Caco-2 (cell line): ENCODE results near the gene ZSCAN25. TPM values are rescaled to one million over a fixed set of nuclear protein-coding genes. Genes with fewer than 3 reads are reported as not detected.

Experiments
- BruUV-seq: library from RNA; stranded (reverse); fragments of 400-500 nt; replicated peaks from 2 replicates; lab custom pipeline; 2021; lab: Mats Ljungman, UMichigan
- CTCF ChIA-PET: fragments of 300-600 bp; sonication (Branson Sonifier 250); formaldehyde crosslinking; loops from one replicate; lab custom pipeline; 2022; ENCODE audit warnings: antibody characterized with exemption; lab: Charles Lee
- POLR2A ChIA-PET: fragments of 300-600 bp; sonication (Branson Sonifier 250); formaldehyde crosslinking; loops from one replicate; lab custom pipeline; 2022; ENCODE audit warnings: antibody characterized with exemption; lab: Charles Lee
- DNase-seq, 2 experiments: peaks; one replicate each; pipeline versions ENCODE4 v3.0.0 to v3.0.0-alpha.2; 2020 to 2022
- H3K27me3 ChIP-seq: replicated peaks from 2 replicates; pipeline ENCODE4 v1.6.0; 2011; ENCODE audit warnings: low read length; ENCODE audit not compliant: control insufficient read depth, insufficient read depth
- H3K36me3 ChIP-seq: 2 replicates; pipeline ENCODE4 v1.5.1; 2011; ENCODE audit warnings: low read length; ENCODE audit not compliant: control insufficient read depth, insufficient read depth
- H3K4me1 ChIP-seq: fragments of 250-450 bp; sonication (Bioruptor Pico); 2 replicates; pipeline ENCODE4 v1.5.1; 2020; ENCODE audit warnings: mild to moderate bottlenecking
- H3K4me3 ChIP-seq: 2 replicates; pipeline ENCODE4 v1.5.1; 2011; ENCODE audit warnings: low read depth, mild to moderate bottlenecking, control low read depth, low read length
- H3K9me3 ChIP-seq: fragments of 250-450 bp; sonication (Bioruptor Pico); 2 replicates; pipeline ENCODE4 v1.5.1; 2020; ENCODE audit warnings: mild to moderate bottlenecking, moderate library complexity
- H3K27ac Mint-ChIP-seq: one replicate; pipeline ENCODE4 v1.8.0; 2022; ENCODE audit warnings: mixed read lengths; ENCODE audit not compliant: unreplicated experiment
- H3K27me3 Mint-ChIP-seq: one replicate; pipeline ENCODE4 v1.8.0; 2022; ENCODE audit warnings: mixed read lengths; ENCODE audit not compliant: insufficient read depth, unreplicated experiment
- H3K36me3 Mint-ChIP-seq: one replicate; pipeline ENCODE4 v1.8.0; 2022; ENCODE audit warnings: mild to moderate bottlenecking, mixed read lengths; ENCODE audit not compliant: insufficient read depth, unreplicated experiment
- H3K4me1 Mint-ChIP-seq: one replicate; pipeline ENCODE4 v1.8.0; 2022; ENCODE audit warnings: low read depth, mixed read lengths; ENCODE audit not compliant: unreplicated experiment
- H3K4me3 Mint-ChIP-seq: one replicate; pipeline ENCODE4 v1.8.0; 2022; ENCODE audit warnings: mild to moderate bottlenecking, moderate library complexity, mixed read lengths; ENCODE audit not compliant: unreplicated experiment
- H3K9me3 Mint-ChIP-seq: one replicate; pipeline ENCODE4 v1.8.0; 2022; ENCODE audit warnings: mixed read lengths; ENCODE audit not compliant: unreplicated experiment
- intact Hi-C: fragments of 100-400 bp; cut with micrococcal nuclease; formaldehyde crosslinking; loops from one replicate; pipeline ENCODE4 v1.10.0; 2022; ENCODE audit not compliant: unreplicated experiment
- total RNA-seq: library from RNA; stranded (reverse); gene quantifications from 2 replicates; pipeline ENCODE4 v1.2.3, GENCODE V29; 2022
- TF ChIP-seq, protein P1 (sequence below), 2 experiments: fragments of 200-600 bp in 1 of 2; IDR thresholded peaks; 1 replicate in 1 of 2; 2 replicates in 1 of 2; pipeline versions ENCODE4 v1.5.1 to v1.8.0; 2011 to 2022; ENCODE audit warnings: antibody characterized with exemption in 1 of 2, control low read depth in 1 of 2, inconsistent platforms in 1 of 2, low read depth in 1 of 2, low read length in 1 of 2, mild to moderate bottlenecking in 1 of 2, moderate library complexity in 1 of 2; ENCODE audit not compliant: insufficient read depth in 1 of 2, severe bottlenecking in 1 of 2, unreplicated experiment in 1 of 2

ZSCAN25 gene
- total RNA-seq, 1 experiment from 2014 or later, result 21.2 TPM

DNA sequence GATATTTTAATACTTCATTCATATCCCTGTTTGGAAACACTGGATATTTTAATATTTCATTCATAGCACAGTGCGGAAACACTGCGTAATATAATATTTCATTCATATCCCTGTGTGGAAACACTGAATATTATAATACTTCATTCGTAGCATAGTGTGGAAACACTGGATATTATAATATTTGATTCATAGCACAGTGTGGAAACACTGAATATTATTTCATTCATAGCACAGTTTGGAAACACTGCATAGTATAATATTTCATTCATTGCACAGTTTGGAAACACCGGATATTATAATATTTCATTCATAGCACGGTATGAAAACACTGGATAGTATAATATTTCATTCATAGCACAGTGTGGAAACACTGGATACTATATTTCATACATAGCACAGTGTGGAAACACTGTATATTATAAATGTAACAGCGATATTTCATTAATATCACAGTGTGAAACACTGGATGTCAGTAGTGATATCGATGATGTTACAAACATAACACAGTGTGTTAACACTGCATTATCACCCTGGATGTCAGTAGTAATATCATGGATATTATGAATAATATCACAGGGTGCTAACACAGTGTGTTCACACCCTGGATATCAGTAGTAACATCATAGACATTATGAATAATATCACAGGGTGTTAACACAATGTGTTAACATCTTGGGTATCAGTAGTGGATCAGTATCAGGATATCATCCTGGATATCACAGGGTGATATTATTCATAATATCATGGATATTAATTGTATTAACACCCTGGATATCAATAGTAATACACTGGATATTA lies 21.6 kb upstream of the ZSCAN25 start:
- intact Hi-C loops, result no loop called here
- H3K27me3 Mint-ChIP-seq, result no peaks in the 10 kb centered on the region
- Histone ChIP-seq H3K4me1 (no peaks in the 10 kb centered on the region), H3K36me3 (no peaks in the 10 kb centered on the region), H3K27me3 (no peaks in the 10 kb centered on the region), H3K4me3 (no peak overlapping the region), H3K9me3 (no peaks in the 10 kb centered on the region)
- TF ChIP-seq, protein P1, sequence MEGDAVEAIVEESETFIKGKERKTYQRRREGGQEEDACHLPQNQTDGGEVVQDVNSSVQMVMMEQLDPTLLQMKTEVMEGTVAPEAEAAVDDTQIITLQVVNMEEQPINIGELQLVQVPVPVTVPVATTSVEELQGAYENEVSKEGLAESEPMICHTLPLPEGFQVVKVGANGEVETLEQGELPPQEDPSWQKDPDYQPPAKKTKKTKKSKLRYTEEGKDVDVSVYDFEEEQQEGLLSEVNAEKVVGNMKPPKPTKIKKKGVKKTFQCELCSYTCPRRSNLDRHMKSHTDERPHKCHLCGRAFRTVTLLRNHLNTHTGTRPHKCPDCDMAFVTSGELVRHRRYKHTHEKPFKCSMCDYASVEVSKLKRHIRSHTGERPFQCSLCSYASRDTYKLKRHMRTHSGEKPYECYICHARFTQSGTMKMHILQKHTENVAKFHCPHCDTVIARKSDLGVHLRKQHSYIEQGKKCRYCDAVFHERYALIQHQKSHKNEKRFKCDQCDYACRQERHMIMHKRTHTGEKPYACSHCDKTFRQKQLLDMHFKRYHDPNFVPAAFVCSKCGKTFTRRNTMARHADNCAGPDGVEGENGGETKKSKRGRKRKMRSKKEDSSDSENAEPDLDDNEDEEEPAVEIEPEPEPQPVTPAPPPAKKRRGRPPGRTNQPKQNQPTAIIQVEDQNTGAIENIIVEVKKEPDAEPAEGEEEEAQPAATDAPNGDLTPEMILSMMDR (IDR thresholded peaks at IDR 0.05; ENCODE audit: insufficient read depth in 1 of 2, low read depth in 1 of 2, low read length in 1 of 2, severe bottlenecking in 1 of 2, unreplicated experiment in 1 of 2), result no peak
- ChIA-PET CTCF (no interaction called here), POLR2A (no interaction called here)
- no peaks in the 10 kb centered on the region for H3K9me3 Mint-ChIP-seq
- BruUV-seq, result no TSS peak
- H3K27ac Mint-ChIP-seq, result no peak overlapping the region
- DNase-seq, result no peak
- no peaks in the 10 kb centered on the region for H3K4me1 Mint-ChIP-seq
- H3K4me3 Mint-ChIP-seq, result no peak overlapping the region
- no peaks in the 10 kb centered on the region for H3K36me3 Mint-ChIP-seq

DNA sequence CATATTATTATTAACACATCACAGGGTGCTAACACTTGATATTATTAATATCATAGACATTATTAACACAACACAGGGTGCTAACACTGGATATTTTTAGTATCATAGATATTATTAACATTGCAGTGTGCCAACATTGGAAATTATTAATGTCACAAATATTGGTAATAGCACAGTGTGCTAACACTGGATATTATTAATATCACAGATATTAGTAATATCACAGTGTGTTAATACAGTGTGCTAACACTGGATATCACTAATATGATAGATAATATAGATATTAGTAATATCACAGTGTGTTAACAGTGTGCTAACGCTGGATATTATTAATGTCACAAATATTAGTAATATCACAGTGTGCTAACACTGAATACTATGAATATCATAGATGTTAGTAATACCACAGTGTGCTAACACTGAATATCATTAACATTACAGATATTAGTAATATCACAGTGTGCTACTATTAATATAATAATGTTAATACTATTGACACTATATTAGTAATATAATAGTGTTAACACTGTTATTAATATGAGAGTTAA lies 20.3 kb upstream of the ZSCAN25 start:
- no peaks in the 10 kb centered on the region for H3K36me3 Mint-ChIP-seq
- Histone ChIP-seq H3K4me1 (no peaks in the 10 kb centered on the region), H3K27me3 (no peaks in the 10 kb centered on the region), H3K9me3 (no peaks in the 10 kb centered on the region), H3K4me3 (no peak overlapping the region), H3K36me3 (no peaks in the 10 kb centered on the region)
- TF ChIP-seq, protein P1 (IDR thresholded peaks at IDR 0.05; ENCODE audit: insufficient read depth in 1 of 2, low read depth in 1 of 2, low read length in 1 of 2, severe bottlenecking in 1 of 2, unreplicated experiment in 1 of 2), result no peak
- intact Hi-C loops, result no loop called here
- no peaks in the 10 kb centered on the region for H3K27me3 Mint-ChIP-seq
- ChIA-PET CTCF (no interaction called here), POLR2A (no interaction called here)
- no peaks in the 10 kb centered on the region for H3K9me3 Mint-ChIP-seq
- BruUV-seq, result no TSS peak
- DNase-seq, result no peak
- no peak overlapping the region for H3K4me3 Mint-ChIP-seq
- no peak overlapping the region for H3K27ac Mint-ChIP-seq
- H3K4me1 Mint-ChIP-seq, result no peaks in the 10 kb centered on the region

DNA sequence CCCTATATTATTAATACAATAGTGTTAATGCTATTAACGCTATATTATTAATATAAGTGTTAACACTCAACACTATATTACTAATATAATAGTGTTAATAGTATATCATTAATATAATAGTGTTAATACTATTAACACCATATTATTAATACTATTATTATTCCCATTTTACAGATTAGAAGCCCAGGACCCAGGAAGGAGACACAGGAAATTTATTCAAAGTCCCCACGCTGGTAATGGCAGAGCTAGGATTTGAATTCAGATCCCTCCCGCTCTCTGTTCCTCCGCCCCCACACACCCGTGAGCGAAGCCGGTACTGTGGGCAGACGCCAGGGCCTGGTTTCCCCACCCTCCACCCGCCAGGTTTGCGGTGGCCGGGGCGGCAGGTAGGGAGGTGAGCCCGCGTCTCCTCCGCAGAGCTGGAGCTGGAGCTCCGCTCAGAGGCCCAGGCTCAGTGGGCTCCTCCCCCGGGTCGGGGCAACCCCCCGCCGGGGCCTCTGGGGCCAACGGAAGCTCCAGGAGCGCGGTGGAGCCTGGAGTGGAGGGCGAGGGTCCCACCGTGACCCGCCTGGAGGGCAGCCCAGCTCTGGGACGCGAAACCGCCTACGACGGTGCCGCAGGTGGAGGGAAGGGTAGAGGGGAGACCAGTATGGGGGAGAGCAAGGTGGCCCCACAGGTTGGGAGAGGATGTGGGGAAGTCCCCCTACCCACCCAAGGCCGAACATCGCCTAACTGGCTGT lies 18.8 kb upstream of the ZSCAN25 start, which contains the start of gene TMEM225B:
TMEM225B (plus strand) TSS at position 506 of the 740 bp plus-strand sequence. CDS start 6,122 bp downstream, outside the sequence.
- Histone ChIP-seq H3K4me1 (no peaks in the 10 kb centered on the region), H3K4me3 (no peak within 1 kb of the TSS), H3K36me3 (no peaks in the 10 kb centered on the region), H3K9me3 (no peaks in the 10 kb centered on the region), H3K27me3 (no peaks in the 10 kb centered on the region)
- Mint-ChIP-seq H3K27me3 (no peaks in the 10 kb centered on the region), H3K4me1 (no peaks in the 10 kb centered on the region), H3K9me3 (no peaks in the 10 kb centered on the region), H3K27ac (no peak within 1 kb of the TSS), H3K36me3 (no peaks in the 10 kb centered on the region), H3K4me3 (no peak within 1 kb of the TSS)
- intact Hi-C loops, result no loop called here
- no peak for DNase-seq
- CTCF ChIA-PET, result no interaction called here
- BruUV-seq, result no TSS peak
- TF ChIP-seq, protein P1 (IDR thresholded peaks at IDR 0.05; ENCODE audit: insufficient read depth in 1 of 2, low read depth in 1 of 2, low read length in 1 of 2, severe bottlenecking in 1 of 2, unreplicated experiment in 1 of 2), result no peak
- POLR2A ChIA-PET, result no interaction called here
